ENCODE results near the gene NUDCD3.

Gene NUDCD3

DNA sequence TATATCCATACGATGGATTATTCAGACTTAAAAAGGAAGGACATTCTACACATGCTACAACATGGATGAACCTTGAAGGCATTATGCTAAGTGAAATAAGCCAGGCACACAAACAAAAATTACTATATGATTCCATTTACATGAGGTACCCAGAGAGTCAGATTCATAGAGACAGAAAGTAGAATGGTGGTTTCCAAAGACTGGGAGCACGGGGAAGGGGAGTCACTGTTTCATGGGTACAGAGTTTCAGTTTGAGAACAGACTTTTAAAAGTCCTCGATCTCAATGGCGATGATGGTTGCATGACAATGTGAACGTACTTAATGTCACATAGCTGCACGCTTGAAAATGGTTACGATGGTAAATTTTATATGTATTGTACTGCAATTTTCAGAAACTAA, 39.3 kb downstream of the NUDCD3 start:
- Histone ChIP-seq H3K9ac (ENCODE audit: low read length) (no peak overlapping the region), H3K4me1 (ENCODE audit: low read length) (0 out of 2 replicates have a peak, but pooled peaks cover 6% of the 10 kb centered on the region), H3K9me3 (replicated peaks; ENCODE audit: insufficient read depth, low read length) (no peaks in the 10 kb centered on the region), H3K9me2 (replicated peaks; ENCODE audit: insufficient read depth, low read length) (no peaks in the 10 kb centered on the region), H4K20me1 (ENCODE audit: insufficient read depth, low read length) (no peaks in the 10 kb centered on the region), H3K4me3 (ENCODE audit: low read length) (no peak overlapping the region), H3F3A (ENCODE audit: insufficient read depth, low read length) (no peaks in the 10 kb centered on the region), H3K27ac (ENCODE audit: low read length) (no peak overlapping the region), H3K27me3 (replicated peaks; ENCODE audit: insufficient read depth, low read length) (no peaks in the 10 kb centered on the region), H2AFZ (ENCODE audit: low read length) (no peak overlapping the region), H3K4me2 (ENCODE audit: low read depth, low read length) (no peak overlapping the region), H3K79me2 (ENCODE audit: low read length) (peaks cover 92% of the 10 kb centered on the region), H3K36me3 (replicated peaks; ENCODE audit: insufficient read depth, low read length) (no peaks in the 10 kb centered on the region; the same call in 1 of the 2 replicates)
- TF ChIP-seq EZH2phosphoT487 (IDR thresholded peaks at IDR 0.05; ENCODE audit: low read length), result no peak
- TF ChIP-seq, protein P1, sequence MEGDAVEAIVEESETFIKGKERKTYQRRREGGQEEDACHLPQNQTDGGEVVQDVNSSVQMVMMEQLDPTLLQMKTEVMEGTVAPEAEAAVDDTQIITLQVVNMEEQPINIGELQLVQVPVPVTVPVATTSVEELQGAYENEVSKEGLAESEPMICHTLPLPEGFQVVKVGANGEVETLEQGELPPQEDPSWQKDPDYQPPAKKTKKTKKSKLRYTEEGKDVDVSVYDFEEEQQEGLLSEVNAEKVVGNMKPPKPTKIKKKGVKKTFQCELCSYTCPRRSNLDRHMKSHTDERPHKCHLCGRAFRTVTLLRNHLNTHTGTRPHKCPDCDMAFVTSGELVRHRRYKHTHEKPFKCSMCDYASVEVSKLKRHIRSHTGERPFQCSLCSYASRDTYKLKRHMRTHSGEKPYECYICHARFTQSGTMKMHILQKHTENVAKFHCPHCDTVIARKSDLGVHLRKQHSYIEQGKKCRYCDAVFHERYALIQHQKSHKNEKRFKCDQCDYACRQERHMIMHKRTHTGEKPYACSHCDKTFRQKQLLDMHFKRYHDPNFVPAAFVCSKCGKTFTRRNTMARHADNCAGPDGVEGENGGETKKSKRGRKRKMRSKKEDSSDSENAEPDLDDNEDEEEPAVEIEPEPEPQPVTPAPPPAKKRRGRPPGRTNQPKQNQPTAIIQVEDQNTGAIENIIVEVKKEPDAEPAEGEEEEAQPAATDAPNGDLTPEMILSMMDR (IDR thresholded peaks at IDR 0.05; ENCODE audit: low read length), result no peak
- TF ChIP-seq EZH2 (optimal IDR thresholded peaks at IDR 0.05; ENCODE audit: low read depth, low read length), result no peak
- DNase-seq, result no peak

DNA sequence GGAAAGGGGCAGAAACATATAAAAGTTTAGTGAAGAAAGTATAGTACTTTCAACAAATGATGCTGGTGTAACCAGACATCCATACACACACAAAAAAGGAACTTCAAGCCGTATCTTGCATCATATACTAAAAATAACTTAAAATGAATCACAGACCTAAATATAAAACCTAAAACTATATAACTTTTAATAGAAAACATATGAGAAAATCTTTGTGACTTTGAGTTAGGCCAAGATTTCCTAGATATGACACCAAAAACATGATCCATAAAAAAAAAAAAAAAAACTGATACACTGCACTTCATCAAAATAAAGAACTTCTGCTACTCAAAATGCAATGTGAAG, 40.9 kb downstream of the NUDCD3 start:
- Histone ChIP-seq H3F3A (ENCODE audit: insufficient read depth, low read length) (no peaks in the 10 kb centered on the region), H3K4me3 (ENCODE audit: low read length) (no peak overlapping the region), H3K79me2 (ENCODE audit: low read length) (peaks cover 94% of the 10 kb centered on the region), H3K9ac (ENCODE audit: low read length) (no peak overlapping the region), H3K36me3 (replicated peaks; ENCODE audit: insufficient read depth, low read length) (no peaks in the 10 kb centered on the region; the same call in 1 of the 2 replicates), H3K9me2 (replicated peaks; ENCODE audit: insufficient read depth, low read length) (no peaks in the 10 kb centered on the region), H3K4me1 (ENCODE audit: low read length) (0 out of 2 replicates have a peak, but pooled peaks cover 6% of the 10 kb centered on the region), H4K20me1 (ENCODE audit: insufficient read depth, low read length) (0 out of 2 replicates have a peak, but pooled peaks cover 7% of the 10 kb centered on the region), H3K4me2 (ENCODE audit: low read depth, low read length) (no peak overlapping the region), H3K27ac (ENCODE audit: low read length) (no peak overlapping the region), H2AFZ (ENCODE audit: low read length) (no peak overlapping the region), H3K27me3 (replicated peaks; ENCODE audit: insufficient read depth, low read length) (no peaks in the 10 kb centered on the region), H3K9me3 (replicated peaks; ENCODE audit: insufficient read depth, low read length) (no peaks in the 10 kb centered on the region)
- DNase-seq, result no peak
- TF ChIP-seq, protein P1 (IDR thresholded peaks at IDR 0.05; ENCODE audit: low read length), result no peak
- no peak for TF ChIP-seq EZH2 (optimal IDR thresholded peaks at IDR 0.05; ENCODE audit: low read depth, low read length)
- no peak for TF ChIP-seq EZH2phosphoT487 (IDR thresholded peaks at IDR 0.05; ENCODE audit: low read length)

DNA sequence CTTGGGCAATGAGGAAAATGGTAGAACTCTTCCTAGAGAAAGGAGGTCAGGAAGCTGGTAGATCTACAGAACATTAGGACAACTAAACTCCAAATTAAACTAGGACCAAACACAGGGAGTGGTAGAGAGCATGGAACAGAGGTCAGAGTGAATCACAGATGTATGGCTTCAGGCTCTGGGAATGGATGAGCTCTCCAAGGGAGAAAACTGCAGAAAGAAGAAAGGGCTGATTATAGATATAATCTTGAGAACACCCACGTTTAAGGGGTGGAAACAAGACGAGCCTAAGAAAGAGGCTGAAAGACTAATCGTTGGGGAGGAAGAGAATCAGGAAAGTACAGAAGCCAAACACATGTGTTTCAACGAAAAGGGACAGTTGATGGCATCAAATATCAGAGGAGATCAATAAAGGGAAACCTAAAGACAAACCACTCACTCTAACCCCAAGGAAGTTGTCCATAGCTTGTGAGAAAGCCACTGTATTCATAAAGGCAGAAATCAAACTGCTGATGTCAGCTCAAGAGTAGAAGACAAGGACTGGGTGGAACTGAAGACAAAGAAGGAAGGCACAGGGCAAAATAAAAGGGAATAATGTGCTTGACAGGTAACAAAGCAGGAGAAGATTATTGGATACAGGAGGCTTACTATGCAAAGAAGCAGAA, 41.4 kb downstream of the NUDCD3 start:
- Histone ChIP-seq H3K9ac (ENCODE audit: low read length) (no peak overlapping the region), H3K9me2 (replicated peaks; ENCODE audit: insufficient read depth, low read length) (no peaks in the 10 kb centered on the region), H4K20me1 (ENCODE audit: insufficient read depth, low read length) (0 out of 2 replicates have a peak, but pooled peaks cover 7% of the 10 kb centered on the region), H3K4me3 (ENCODE audit: low read length) (no peak overlapping the region), H3K9me3 (replicated peaks; ENCODE audit: insufficient read depth, low read length) (no peaks in the 10 kb centered on the region), H3K36me3 (replicated peaks; ENCODE audit: insufficient read depth, low read length) (no peaks in the 10 kb centered on the region; the same call in 1 of the 2 replicates), H3K79me2 (ENCODE audit: low read length) (peaks cover 94% of the 10 kb centered on the region), H2AFZ (ENCODE audit: low read length) (no peak overlapping the region), H3F3A (ENCODE audit: insufficient read depth, low read length) (no peaks in the 10 kb centered on the region), H3K4me1 (ENCODE audit: low read length) (0 out of 2 replicates have a peak, but pooled peaks cover 6% of the 10 kb centered on the region), H3K27me3 (replicated peaks; ENCODE audit: insufficient read depth, low read length) (no peaks in the 10 kb centered on the region), H3K4me2 (ENCODE audit: low read depth, low read length) (no peak overlapping the region), H3K27ac (ENCODE audit: low read length) (no peak overlapping the region)
- TF ChIP-seq EZH2phosphoT487 (IDR thresholded peaks at IDR 0.05; ENCODE audit: low read length) (no peak), EZH2 (optimal IDR thresholded peaks at IDR 0.05; ENCODE audit: low read depth, low read length) (no peak)
- TF ChIP-seq, protein P1 (IDR thresholded peaks at IDR 0.05; ENCODE audit: low read length), result no peak
- no peak for DNase-seq

Measured in MM.1S (cell line).